KOPT-K1 (cell line): Measurements from ENCODE around the gene ZNF576.
"Not testable (repeated sequence)": the region's sequence is repeated elsewhere in the genome, so short reads cannot be mapped to it uniquely, and the experiment has no call there.

ENCODE experiments used
- H3K27ac ChIP-seq: fragments of 200-600 bp; sonication (generic); 2 replicates; pipeline ENCODE4 v1.5.1; 2016; ENCODE audit warnings: antibody characterized with exemption, mild to moderate bottlenecking, low read depth, low read length; ENCODE audit not compliant: poor library complexity, severe bottlenecking
- H3K36me3 ChIP-seq: fragments of 200-600 bp; sonication (generic); 2 replicates; pipeline ENCODE4 v1.5.1; 2017; ENCODE audit warnings: antibody characterized with exemption, mild to moderate bottlenecking, low read length, moderate library complexity; ENCODE audit not compliant: insufficient read depth
- H3K9me3 ChIP-seq: fragments of 200-600 bp; sonication (generic); 2 replicates; pipeline ENCODE4 v1.5.1; 2017; ENCODE audit warnings: antibody characterized with exemption, low read length, mild to moderate bottlenecking; ENCODE audit not compliant: insufficient read depth, poor library complexity, severe bottlenecking

The ZNF576 gene

GRCh38 chr19:43639519-43640423 is 43.4 kb downstream of the ZNF576 start, which contains the start of gene CADM4:
CADM4 (minus strand) TSS chr19:43639850; CDS start chr19:43639790, 60 bp downstream.
- H3K27ac ChIP-seq = no peak within 1 kb of the TSS
- H3K9me3 ChIP-seq = no peaks in the 10 kb centered on the region
- H3K36me3 ChIP-seq = no peaks in the 10 kb centered on the region

DNA sequence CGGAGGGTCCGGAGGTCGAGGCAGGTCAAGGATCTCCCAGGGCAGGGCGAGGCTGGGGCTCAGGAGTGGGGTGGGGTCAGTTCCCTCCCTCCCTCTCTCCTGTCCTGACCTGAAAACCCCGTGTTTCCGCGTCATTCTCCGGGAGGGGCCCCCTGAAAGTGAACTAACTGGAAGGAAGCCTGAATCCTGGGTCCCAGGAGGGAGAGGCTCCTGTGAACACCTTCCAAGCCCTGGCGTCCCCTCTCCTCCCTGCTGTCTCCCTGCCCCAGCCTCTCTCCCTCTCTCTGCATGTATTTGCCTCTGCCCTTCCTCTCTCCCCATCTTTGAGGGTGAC is 44.0 kb downstream of the ZNF576 start:
- no peak overlapping the region for H3K27ac ChIP-seq
- no peaks in the 10 kb centered on the region for H3K36me3 ChIP-seq
- H3K9me3 ChIP-seq = no peaks in the 10 kb centered on the region

- H3K9me3 ChIP-seq = no peaks in the 10 kb centered on the region
- no peak overlapping the region for H3K27ac ChIP-seq
- no peaks in the 10 kb centered on the region for H3K36me3 ChIP-seq
Observed at GRCh38 chr19:43641333-43641732, 44.9 kb downstream of the ZNF576 start.

- Histone ChIP-seq H3K27ac (no peak overlapping the region), H3K9me3 (no peaks in the 10 kb centered on the region), H3K36me3 (no peaks in the 10 kb centered on the region)
Observed at GRCh38 chr19:43642531-43642930, 46.1 kb downstream of the ZNF576 start.

DNA sequence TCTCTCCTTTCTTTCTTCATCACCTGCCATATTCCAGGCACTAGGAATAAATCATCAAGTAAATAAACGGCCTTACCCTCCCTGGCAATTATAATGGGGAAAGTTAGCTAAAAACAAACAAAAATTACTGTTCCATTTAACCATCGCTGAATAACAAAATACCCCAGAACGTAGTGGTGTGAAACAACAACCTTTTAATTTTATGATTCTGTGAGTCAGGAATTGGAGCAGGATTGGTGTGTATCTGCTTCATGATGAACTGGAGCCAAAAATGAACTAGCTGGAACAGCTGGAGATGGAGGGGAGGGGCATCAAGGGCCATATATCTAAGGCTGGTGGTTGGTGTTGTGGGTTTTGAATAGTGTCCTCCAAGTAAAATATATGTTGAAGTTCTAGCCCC is 46.9 kb downstream of the ZNF576 start:
- Histone ChIP-seq H3K9me3 (no peaks in the 10 kb centered on the region), H3K27ac (no peak overlapping the region), H3K36me3 (no peaks in the 10 kb centered on the region)

DNA sequence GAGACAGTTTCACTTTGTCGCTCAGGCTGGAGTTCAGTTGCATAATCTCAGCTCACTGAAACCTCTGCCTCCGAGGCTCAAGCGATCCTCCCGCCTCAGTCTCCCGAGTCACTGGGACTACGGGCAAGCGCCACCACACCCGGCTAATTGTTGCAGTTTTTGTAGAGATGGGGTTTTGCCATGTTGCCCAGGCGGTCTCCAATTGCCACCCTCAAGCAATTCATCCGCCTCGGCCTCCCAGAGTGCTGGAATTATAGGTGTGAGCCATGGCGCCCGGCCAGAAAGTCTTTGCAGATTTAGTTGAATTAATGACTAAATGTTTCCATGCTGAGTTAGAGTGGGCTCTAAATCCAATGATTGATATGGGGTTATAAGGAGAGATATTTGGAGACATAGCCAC is 47.8 kb downstream of the ZNF576 start:
- no peak overlapping the region for H3K27ac ChIP-seq
- H3K9me3 ChIP-seq = no peaks in the 10 kb centered on the region
- H3K36me3 ChIP-seq = no peaks in the 10 kb centered on the region; the same call in 1 of the 2 replicates

GRCh38 chr19:43648633-43649032 is 52.2 kb downstream of the ZNF576 start:
- H3K9me3 ChIP-seq = no peaks in the 10 kb centered on the region
- H3K27ac ChIP-seq = no peak overlapping the region
- peaks cover 10% of the 10 kb centered on the region; the same call in 1 of the 2 replicates for H3K36me3 ChIP-seq

DNA sequence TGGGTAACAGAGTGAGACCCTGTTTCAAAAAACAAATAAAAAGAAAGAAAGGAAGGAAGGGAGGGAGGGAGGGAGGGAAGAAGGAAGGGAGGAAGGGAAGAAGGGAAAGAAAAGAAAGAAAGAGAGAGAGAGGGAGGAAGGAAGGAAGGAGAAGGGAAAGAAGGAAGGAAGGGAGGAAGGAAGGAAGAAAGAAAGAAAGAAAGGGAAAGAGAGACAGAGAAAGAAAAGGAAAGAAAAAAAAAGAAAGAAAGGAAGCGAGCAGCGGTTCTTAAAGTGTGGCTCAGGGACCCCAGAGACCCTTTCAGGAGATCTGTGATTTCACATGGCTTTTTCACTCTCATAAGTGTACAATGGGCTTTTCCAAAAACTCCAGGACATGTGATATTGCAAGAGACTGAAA is 53.1 kb downstream of the ZNF576 start:
- Histone ChIP-seq H3K36me3 (peaks cover 13% of the 10 kb centered on the region; the same call in 1 of the 2 replicates), H3K27ac (no peak overlapping the region), H3K9me3 (no peaks in the 10 kb centered on the region)

- peaks cover 19% of the 10 kb centered on the region; the same call in 1 of the 2 replicates for H3K36me3 ChIP-seq
- H3K9me3 ChIP-seq = not testable (repeated sequence)
Observed at GRCh38 chr19:43650276-43650675, 53.9 kb downstream of the ZNF576 start.

More at GRCh38 chr19:43650276-43650675, 53.9 kb downstream of the ZNF576 start:
- not testable (repeated sequence) for H3K27ac ChIP-seq
